Tongue (tissue), 2 donors: ENCODE data around the gene DPM3. TPM values are rescaled to one million over a fixed set of nuclear protein-coding genes. Genes with fewer than 3 reads are reported as not detected.
"Not testable (repeated sequence)": the region's sequence is repeated elsewhere in the genome, so short reads cannot be mapped to it uniquely, and the experiment has no call there.

Experiments used
- DNase-seq: peaks from one replicate; pipeline ENCODE4 v3.0.0-alpha.2; 2015
- total RNA-seq: library from RNA; depleted of rRNA; stranded (reverse); fragments of >200 nt; gene quantifications from one replicate; pipeline ENCODE4 v1.2.3, GENCODE V29; 2014

Gene DPM3
- total RNA-seq, 1 donor from 2014 or later = 20.4 TPM

- DNase-seq = no peak
These were observed 14.8 kb downstream of the DPM3 start for GRCh38 chr1:155125511-155125945.

DNA sequence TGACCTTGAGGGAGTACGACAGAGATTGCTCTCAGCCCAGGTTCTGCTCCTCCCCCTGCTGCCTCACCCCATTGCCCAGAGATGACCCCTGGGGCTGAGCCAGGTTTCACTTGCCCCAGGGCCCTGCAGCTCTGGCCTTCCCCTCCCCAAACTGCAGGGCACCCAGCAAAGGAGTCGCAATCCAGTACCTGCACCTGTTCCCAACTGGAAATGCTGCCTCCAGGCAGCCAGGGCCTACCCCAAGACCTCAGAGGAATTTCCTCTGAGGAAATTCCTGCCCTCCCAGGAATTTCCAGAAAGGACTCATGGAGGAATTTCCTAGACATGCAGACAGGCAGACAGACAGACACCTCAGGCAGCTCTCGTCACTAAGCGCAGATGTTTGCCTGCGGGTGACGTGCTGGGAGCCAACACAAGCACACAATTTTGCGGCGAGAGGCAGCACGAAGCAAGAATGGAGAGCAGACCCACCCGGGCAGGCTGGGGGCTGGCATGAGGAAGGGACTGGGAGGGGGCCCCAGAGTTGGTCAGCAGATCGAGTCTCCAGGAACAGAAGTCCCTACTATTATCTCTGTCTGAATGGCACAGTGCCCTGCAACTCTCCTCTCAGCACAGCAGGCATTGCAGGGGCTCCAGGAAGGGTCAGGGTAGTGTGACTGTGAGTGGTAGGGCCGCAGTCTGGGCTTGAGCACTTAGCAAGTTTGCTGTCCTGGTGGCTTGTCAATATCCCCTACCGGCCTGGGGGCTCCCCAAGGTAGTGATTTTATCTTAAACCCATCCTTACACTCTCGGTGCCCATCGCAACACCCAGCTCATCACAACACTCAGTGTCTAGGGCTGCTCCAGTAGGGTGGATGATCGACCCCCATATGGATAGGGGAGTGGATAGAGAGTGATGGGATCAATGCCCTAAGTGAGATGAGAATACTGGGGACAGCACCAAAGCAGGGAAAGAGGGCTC is 15.5 kb downstream of the DPM3 start:
- DNase-seq = no peak

DNA sequence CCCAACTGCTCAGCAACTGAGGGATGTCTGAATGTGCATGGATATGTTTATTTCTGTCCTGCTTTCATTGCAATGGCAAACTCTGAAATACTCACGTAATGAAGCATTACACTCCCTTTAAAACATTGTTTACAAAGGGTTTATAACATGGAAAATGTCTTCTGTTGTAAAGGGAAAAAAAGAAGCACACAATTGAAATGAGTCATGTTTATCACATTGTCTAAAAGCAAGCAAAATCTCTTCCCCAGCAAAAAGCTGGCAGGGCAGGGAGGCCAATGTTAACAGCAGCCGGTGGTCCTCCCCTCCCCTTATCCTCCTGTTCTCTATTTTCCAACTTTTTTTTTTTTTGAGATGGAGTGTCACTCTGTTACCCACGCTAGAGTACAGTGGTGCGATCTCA is 16.5 kb downstream of the DPM3 start:
- DNase-seq = peak; percentile 25

DNA sequence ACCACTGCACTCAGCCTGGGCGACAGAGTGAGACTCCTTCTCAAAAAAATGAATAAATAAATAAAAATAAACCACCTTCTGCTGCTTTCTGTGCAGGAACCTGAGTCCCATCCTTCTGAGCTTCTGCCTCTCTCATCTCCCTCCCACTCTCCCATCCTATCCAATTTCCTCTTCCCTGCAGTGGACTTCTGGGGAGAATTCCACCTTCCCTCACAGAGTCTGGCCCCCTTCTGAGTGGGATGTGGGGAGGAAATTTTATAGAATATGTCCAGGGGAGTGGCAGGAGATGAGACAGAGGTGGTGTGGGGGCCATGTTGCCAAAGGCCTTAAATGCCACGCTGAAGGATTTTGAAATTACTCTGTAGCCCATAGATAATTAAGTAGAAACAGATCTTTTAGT is 18.0 kb downstream of the DPM3 start:
- no peak for DNase-seq

DNA sequence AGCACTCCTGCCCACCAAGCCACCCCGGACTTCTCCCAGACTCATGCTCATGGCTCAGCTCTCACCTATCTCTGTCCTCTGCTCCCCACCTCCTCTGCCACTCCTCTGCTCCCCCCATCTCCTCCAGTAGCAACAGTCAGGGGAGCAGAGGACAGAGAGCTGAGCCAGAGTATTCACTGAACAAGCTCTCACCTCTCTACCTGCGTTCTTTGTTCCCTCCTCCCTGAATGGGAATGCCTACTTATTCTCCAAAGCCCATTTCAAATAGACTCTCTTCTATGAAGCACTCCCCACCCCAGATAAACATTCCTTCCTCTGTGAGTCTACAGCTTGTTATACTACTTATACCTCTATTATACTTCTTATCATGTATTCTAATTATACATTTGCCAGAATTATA is 19.1 kb downstream of the DPM3 start:
- no peak for DNase-seq

DNA sequence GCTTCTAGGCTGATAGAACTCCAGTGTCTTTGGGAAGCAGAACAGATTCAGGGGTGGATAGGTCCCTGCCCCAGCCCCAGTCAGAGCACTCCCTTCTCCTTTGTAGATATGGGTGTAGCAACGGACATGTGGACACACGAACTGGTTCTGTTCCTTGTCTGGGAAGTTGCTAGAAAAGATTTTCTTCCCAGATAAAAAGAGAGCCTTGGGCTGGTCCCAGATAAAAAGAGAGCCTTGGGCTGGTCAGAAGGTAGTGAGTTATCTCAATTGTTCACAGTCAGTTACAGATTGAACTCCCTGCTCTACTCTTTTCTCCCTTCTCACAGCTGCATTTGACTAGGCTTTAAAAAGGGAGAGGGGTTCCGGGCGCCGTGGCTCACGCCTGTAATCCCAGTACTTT is 20.1 kb downstream of the DPM3 start:
- DNase-seq = no peak

GRCh38 chr1:155118090-155118489 is 22.2 kb downstream of the DPM3 start:
- DNase-seq = not testable (repeated sequence)

- DNase-seq = no peak
These were observed 22.7 kb downstream of the DPM3 start for GRCh38 chr1:155117610-155118009.

DNA sequence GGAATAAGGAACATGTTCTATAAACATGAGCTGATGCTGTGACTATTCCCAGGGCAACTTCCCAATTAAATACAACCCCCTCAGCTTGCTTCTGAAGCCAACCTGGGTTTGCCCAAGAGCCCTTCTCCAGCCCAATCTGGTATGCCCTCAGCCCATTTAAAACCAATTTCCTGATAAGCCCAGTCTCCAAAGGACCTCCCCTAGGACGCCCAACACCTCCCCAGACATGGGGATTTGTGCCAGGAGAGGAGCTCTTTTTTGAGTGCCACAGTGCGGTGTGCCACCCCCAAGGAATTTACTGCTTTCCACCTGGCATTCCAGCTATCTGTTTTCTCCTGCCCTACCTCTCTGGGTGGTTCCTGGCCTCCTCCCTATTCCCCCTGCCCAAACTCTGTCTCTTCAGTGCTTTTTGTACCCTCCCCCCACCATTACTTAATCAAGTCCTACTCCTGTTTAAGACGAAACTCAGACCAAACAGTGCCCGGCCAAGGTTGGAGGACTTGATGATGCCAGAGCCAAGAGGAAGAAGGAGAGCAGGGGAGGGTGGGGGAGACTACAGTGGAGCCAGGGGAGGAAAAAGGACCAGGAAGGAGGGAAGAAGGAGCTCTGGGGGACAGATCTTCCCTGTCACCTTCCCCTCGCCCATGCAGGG is 24.1 kb downstream of the DPM3 start:
- no peak for DNase-seq

DNA sequence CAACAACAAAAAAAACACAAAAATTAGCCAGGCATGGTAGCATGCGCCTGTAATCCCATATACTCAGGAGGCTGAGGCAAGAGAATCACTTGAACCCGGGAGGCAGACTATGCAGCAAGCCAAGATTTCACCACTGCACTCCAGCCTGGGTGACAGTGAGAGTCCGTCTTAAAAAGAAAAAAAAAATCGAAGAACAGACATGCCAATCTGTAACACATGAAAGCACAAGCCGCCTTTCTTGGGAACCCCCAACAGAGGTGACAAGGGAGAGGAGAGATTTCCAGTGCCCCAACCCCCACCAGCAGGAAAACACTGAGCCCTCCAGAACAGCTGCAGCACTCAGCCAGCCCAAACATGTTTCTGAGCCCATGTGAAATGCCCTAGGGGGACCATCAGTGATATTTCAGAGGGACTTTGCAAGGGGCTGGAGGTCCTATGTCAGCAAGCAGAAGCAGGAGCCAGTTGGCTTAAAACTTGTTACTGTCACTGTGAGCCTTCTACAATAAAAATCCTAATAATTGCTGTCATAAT is 26.8 kb downstream of the DPM3 start:
- peak; percentile 62 for DNase-seq

DNA sequence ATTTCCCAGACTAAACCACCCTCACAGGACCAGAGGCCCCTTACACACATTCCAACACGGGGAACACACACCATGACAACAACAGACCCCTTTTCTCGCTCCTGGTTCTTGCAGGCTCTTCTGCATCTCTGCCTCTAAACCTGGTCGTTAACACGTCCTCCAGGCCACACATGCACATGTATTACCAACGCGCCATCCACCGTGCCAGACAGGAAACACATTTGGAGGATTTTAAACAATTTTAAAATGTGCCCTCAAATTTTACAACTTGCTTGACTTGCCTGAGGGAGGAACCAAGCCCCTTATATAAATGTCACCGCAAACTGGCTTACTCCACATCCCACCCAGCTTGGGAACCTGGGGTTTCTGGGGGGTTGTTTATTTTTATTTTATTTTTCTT is 29.5 kb downstream of the DPM3 start:
- DNase-seq = no peak

DNA sequence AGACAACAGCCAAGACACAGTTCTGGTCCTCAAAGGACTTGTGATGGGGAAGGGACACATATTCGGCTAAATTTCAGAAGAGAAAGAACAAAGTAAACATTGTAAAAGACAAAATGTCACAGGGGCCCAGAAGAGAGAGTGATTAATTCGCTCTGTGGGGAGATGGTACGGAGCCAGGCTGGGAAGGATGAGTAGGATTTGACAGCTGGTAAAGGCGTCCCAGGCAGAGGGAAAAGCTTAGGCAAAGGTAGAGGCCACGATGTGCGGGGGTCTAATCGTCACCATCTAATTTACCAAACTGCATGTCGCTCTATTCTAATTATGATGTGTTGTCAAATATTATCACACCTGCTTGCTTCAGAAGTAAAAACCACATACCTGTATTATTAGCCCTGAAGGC is 29.9 kb downstream of the DPM3 start:
- DNase-seq = no peak

GRCh38 chr1:155108296-155108695 is 32.0 kb downstream of the DPM3 start:
- DNase-seq = no peak

- no peak for DNase-seq
These were observed 32.7 kb downstream of the DPM3 start for GRCh38 chr1:155107309-155108264.

DNA sequence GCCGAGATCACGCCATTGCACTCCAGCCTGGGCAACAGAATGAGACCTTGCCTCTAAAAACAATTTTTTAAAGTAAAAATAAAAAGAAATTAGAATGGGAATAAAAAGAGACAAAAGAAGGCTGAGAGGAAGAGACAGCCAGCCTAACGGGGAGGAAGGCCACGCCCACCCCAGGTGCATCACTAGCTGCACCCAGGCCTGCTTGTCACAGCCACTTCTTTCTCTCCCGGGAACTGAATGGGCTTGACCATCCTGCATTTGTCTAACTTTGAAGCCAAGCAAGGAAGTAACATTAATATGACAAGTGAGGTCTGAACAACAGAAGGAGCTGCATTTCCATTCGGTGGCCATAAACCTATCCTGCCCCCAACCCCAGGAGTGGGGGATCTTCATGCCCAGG is 33.5 kb downstream of the DPM3 start:
- DNase-seq = no peak

DNA sequence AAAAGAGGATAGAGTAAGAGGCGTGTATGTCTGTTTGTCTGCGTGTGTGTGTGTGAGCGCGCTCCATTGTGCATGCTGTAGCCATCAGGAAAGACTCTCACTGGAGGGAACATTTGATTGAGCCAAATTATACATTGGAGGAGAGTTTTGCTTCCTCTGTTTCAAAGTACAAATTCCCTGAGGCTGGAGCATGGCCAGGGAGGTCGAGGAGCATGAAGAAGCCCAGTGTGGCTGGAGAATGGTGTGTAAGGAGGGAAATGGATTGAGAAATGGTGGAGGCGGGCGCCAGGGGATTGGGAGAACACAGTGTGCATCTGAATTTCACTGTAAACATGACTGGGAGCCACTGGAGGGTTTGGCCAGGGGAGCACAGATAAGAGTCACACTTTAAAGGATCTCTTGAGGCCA is 34.7 kb downstream of the DPM3 start:
- DNase-seq = peak; percentile 40

DNA sequence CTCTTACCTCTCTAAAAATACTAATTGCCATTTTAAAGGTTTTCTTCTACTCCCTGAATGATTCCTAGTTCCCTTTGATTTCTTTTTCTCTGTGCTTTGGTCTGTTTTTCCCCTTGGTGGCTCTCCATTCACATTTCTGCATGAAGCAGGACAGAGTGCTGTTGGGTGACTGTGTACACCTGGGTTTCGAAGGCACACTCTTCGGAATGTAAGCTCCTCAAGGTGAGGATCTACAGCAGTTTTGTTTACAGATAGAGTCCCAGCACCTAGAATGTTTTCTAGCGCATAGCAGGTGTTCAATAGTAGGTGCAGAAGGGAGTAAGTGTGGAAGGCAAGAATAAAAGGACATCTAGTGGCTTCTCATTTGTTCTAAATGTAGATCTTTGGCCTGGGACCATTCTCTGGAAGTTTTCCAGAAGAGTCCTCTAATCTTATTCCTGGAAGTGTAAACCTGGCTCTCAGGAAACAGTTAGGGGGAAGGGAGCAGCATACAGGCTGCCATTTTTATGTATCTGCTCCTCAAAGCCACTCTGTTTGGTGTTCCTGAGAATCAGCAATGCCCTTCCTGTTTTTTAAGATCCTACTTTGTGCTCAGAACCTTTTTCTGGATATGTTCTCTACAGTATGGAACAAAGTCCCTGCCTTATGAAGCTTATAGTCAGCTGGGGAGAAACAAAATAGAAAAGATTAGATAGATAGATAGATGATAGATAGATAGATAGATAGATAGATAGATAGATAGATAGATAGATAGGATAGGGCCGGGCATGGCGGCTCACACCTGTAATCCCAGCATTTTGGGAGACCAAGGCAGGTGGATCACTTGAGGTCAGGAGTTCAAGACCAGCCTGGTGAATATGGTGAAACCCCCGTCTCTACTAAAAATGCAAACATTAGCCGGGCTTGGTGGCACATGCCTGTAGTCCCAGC is 35.5 kb downstream of the DPM3 start:
- no peak for DNase-seq

- DNase-seq = no peak
These were observed 37.0 kb downstream of the DPM3 start for GRCh38 chr1:155103325-155103724.

GRCh38 chr1:155099331-155099730 is 41.0 kb downstream of the DPM3 start:
- no peak for DNase-seq

DNA sequence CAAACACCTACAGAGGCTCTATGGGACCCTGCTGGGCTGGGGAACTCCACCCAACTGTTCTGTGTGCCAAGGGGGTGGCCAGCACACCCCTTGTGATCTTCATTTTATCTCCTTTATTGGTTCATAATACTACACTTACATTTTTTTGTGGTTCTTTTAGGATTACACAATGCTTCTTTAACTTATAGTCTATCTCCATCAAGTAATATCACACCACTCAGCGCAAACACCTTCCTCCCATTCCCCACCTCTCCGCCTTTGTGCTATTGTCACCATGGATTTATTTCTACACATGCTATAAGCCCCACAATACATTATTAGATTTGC is 45.7 kb downstream of the DPM3 start:
- no peak for DNase-seq
